ENCODE measurements around the gene NFE2L2. TPM values are rescaled to one million over a fixed set of nuclear protein-coding genes. Genes with fewer than 3 reads are reported as not detected.

Gene NFE2L2
- total RNA-seq, 1 experiment from 2014 or later, result 104 TPM

DNA sequence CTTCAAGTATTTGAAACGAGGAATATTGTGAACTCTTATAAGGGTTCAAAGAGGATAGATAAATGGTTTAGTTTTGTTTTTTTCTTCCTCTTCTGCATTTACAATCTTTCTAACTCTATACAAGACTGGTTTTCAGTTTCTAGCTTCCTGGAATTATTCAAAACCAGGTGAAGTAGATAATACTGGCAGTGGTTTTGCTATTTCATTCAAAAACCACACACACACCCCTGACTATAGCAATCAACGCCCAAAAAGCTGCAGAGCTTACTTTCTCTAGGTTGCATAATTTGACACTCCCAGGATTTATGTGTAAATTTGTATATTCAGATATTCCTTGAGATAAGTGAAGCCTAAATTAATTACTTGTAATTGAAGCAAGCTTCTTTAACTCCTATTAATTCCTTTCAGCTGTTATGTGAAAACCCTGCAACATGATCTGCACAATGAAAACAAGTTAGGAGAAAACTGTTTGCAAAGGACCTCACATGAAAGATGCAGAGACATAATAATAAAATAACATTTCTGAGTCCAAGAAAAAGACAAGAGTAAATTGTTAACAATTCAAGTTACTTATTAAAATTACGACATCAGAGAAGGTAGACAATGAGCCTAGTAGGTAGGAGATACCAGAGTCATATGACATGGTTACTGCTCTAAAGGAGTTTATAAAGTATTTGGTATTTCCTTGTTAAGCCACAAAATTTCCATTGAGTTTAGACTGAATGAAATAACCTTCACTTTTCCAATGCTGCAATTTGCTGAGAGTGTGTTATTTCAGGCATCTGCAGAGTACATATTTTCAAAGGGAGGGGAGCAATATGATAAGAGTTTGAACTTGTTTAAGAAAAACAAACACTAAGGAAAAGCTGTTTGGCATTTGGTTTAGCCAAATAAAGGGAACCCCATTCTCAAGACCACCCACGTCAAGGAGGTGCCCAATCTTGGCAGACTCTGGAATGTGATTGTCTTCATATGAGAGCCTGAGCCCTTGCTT lies 1.6 kb upstream of the NFE2L2 start:
- intact Hi-C loops (cut with micrococcal nuclease; ENCODE audit: unreplicated experiment), result no loop called here
- TF ChIP-seq SIN3A (IDR thresholded peaks at IDR 0.05; ENCODE audit: borderline replicate concordance, insufficient read depth, low read depth, low read length) (no peak), TCF7L2 (IDR thresholded peaks at IDR 0.05; ENCODE audit: low read depth, low read length) (0 out of 2 replicates have a peak, but pooled peaks have one; percentile 22)
- no peak for ATAC-seq
- ChIA-PET CTCF (no interaction called here), POLR2A (interaction anchor here (1.3 kb wide), 1 partner anchor 12 kb away, joined by 6 read pairs; no protein-coding TSS in a partner anchor)
- in situ Hi-C loops (cut with HindIII; ENCODE audit: low pct_unique_long_range_greater_than_20kb, low sequenced_read_pairs), result no loop called here
- Histone ChIP-seq H3K4me3 (ENCODE audit: low read depth in 2 of 2, low read length in 2 of 2) (peak overlapping the region; percentile 20 to 69; a peak in 3 of 4 replicates), H3K4me1 (ENCODE audit: control insufficient read depth, insufficient read depth, low read length) (peaks cover 48% of the 10 kb centered on the region), H3K27ac (ENCODE audit: low read length) (peak overlapping the region; percentile 99), H3K9me3 (ENCODE audit: control insufficient read depth, insufficient read depth, low read depth, low read length) (no peaks in the 10 kb centered on the region), H3K36me3 (ENCODE audit: control insufficient read depth, insufficient read depth, low read length) (peaks cover 6% of the 10 kb centered on the region; the same call in 1 of the 2 replicates), H3K27me3 (ENCODE audit: control insufficient read depth, insufficient read depth, low read length) (no peaks in the 10 kb centered on the region)
- DNase-seq (ENCODE audit: low read depth, low spot score), result no peak
- no TSS peak for BruUV-seq (replicated peaks)

DNA sequence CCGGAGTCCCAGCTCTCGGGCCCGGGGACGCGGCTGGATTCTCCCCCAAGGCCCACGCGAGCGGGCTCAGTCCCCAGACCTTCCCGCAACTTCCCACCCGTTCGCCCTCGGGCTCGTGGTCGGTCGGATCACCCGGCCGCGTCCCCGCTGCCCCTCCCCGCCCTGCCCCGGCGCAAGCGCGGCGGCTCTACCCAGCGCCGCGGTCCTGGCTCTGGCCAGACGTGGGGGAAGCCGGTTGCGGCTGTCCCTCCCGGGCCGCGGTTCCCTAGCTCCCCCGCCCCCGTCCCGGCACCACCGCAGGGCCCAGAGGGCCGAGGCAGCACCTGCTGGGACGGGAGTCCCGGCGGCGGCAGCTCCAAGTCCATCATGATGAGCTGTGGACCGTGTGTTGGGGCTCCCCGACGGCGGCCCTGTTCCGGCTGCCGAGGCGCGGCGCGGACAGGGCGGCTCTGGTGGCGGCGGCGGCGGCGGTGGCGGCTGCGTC lies 276 bp downstream of the NFE2L2 start:
- peak; percentile 64 for ATAC-seq
- TF ChIP-seq, protein P1, sequence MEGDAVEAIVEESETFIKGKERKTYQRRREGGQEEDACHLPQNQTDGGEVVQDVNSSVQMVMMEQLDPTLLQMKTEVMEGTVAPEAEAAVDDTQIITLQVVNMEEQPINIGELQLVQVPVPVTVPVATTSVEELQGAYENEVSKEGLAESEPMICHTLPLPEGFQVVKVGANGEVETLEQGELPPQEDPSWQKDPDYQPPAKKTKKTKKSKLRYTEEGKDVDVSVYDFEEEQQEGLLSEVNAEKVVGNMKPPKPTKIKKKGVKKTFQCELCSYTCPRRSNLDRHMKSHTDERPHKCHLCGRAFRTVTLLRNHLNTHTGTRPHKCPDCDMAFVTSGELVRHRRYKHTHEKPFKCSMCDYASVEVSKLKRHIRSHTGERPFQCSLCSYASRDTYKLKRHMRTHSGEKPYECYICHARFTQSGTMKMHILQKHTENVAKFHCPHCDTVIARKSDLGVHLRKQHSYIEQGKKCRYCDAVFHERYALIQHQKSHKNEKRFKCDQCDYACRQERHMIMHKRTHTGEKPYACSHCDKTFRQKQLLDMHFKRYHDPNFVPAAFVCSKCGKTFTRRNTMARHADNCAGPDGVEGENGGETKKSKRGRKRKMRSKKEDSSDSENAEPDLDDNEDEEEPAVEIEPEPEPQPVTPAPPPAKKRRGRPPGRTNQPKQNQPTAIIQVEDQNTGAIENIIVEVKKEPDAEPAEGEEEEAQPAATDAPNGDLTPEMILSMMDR (IDR thresholded peaks at IDR 0.05), result no peak
- TF ChIP-seq POLR2AphosphoS5 (IDR thresholded peaks at IDR 0.05; ENCODE audit: low read depth, low read length) (no peak), SIN3A (IDR thresholded peaks at IDR 0.05; ENCODE audit: borderline replicate concordance, insufficient read depth, low read depth, low read length) (no peak), TCF7L2 (IDR thresholded peaks at IDR 0.05; ENCODE audit: low read depth, low read length) (no peak), REST (IDR thresholded peaks at IDR 0.05; ENCODE audit: insufficient read depth in 1 of 2, low read depth in 2 of 2, low read length in 1 of 2) (no peak)

More for the DNA sequence above, 276 bp downstream of the NFE2L2 start:
- H3K4me3 ChIP-seq (ENCODE audit: low read depth in 2 of 2, low read length in 2 of 2), result peak overlapping the region; percentile 69 to 75
- H3K27ac ChIP-seq (ENCODE audit: low read length), result peak overlapping the region; percentile 94
- intact Hi-C loops (cut with micrococcal nuclease; ENCODE audit: unreplicated experiment) (no loop called here), in situ Hi-C loops (cut with HindIII; ENCODE audit: low pct_unique_long_range_greater_than_20kb, low sequenced_read_pairs) (no loop called here)
- CTCF ChIA-PET, result interaction anchor here (1.9 kb wide), 1 partner anchor 99 kb away, joined by 16 read pairs; no protein-coding TSS in a partner anchor
- no TSS peak for BruUV-seq (replicated peaks)
- no peaks in the 10 kb centered on the region for H3K27me3 ChIP-seq (ENCODE audit: control insufficient read depth, insufficient read depth, low read length)
- no peaks in the 10 kb centered on the region for H3K9me3 ChIP-seq (ENCODE audit: control insufficient read depth, insufficient read depth, low read depth, low read length)
- H3K36me3 ChIP-seq (ENCODE audit: control insufficient read depth, insufficient read depth, low read length), result peaks cover 6% of the 10 kb centered on the region; the same call in 1 of the 2 replicates
- POLR2A ChIA-PET, result interaction anchor here (0.7 to 2.6 kb wide), 9 partner anchors 10 to 590 kb away, joined by 3 to 15 read pairs (median 5); no protein-coding TSS in a partner anchor
- no peak for DNase-seq (ENCODE audit: low read depth, low spot score)
- H3K4me1 ChIP-seq (ENCODE audit: control insufficient read depth, insufficient read depth, low read length), result peaks cover 47% of the 10 kb centered on the region

All from Panc1 (cell line).